ENCODE measurements around the gene MIPOL1. TPM values are rescaled to one million over a fixed set of nuclear protein-coding genes. Genes with fewer than 3 reads are reported as not detected.

MIPOL1 gene
- total and polyA plus RNA-seq, 2 of the 13 experiments (the other 11 are each of a cell fraction or from before 2014, with no cell fraction given): 8.6 to 34.2 TPM

DNA sequence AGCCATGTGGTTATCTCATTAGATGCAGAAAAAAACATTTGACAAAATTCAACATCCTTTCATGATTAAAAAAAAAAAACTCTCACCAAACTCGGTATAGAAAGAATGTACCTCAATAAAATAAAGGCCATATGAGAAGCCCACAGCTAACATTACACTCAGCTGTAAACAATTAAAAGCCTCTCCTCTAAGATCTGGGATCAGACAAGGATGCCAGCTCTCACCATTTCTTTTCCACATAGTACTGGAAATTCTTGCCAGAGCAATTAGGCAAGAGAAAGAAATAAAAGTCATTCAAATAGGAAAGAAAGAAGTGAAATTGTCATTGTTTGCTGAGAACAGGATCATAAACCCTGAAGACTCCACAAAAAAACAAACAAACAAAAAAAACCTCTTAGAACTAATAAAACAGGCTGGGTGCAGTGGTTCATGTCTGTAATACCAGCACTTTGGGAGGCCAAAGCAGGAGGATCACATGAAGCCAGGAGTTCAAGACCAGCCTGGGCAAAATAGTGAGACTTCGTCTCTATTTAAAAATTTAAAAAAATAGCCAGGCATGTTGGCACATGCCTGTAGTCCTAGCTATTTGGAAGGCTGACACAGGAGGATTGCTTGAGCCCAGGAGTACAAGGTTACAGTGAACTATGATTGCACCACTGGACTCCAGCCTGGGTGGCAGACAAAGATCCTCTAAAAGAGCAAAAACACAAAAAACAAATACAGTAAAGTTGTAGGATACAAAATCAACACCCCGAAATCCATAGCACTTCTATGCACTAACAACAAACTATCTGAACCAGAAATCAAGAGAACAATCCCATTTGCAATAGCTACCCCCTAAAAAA is 282.9 kb downstream of the MIPOL1 start (continued):
- TF ChIP-seq, protein P1, sequence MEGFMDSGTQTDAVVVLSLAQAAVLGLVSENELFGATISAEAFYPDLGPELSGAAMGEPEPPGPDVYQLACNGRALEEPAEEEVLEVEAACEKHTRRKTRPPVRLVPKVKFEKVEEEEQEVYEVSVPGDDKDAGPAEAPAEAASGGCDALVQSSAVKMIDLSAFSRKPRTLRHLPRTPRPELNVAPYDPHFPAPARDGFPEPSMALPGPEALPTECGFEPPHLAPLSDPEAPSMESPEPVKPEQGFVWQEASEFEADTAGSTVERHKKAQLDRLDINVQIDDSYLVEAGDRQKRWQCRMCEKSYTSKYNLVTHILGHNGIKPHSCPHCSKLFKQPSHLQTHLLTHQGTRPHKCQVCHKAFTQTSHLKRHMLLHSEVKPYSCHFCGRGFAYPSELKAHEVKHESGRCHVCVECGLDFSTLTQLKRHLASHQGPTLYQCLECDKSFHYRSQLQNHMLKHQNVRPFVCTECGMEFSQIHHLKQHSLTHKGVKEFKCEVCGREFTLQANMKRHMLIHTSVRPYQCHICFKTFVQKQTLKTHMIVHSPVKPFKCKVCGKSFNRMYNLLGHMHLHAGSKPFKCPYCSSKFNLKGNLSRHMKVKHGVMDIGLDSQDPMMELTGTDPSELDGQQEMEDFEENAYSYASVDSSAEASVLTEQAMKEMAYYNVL (CRISPR knock-in tag; IDR thresholded peaks at IDR 0.05; ENCODE audit: borderline replicate concordance): 0 out of 2 replicates have a peak, but pooled peaks have one; percentile 66
- no peak for TF ChIP-seq TAF1 (CRISPR knock-in tag; IDR thresholded peaks at IDR 0.05)
- TF ChIP-seq, protein P2, sequence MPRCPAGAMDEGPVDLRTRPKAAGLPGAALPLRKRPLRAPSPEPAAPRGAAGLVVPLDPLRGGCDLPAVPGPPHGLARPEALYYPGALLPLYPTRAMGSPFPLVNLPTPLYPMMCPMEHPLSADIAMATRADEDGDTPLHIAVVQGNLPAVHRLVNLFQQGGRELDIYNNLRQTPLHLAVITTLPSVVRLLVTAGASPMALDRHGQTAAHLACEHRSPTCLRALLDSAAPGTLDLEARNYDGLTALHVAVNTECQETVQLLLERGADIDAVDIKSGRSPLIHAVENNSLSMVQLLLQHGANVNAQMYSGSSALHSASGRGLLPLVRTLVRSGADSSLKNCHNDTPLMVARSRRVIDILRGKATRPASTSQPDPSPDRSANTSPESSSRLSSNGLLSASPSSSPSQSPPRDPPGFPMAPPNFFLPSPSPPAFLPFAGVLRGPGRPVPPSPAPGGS (CRISPR knock-in tag; IDR thresholded peaks at IDR 0.05): no peak
- TF ChIP-seq, protein P3, sequence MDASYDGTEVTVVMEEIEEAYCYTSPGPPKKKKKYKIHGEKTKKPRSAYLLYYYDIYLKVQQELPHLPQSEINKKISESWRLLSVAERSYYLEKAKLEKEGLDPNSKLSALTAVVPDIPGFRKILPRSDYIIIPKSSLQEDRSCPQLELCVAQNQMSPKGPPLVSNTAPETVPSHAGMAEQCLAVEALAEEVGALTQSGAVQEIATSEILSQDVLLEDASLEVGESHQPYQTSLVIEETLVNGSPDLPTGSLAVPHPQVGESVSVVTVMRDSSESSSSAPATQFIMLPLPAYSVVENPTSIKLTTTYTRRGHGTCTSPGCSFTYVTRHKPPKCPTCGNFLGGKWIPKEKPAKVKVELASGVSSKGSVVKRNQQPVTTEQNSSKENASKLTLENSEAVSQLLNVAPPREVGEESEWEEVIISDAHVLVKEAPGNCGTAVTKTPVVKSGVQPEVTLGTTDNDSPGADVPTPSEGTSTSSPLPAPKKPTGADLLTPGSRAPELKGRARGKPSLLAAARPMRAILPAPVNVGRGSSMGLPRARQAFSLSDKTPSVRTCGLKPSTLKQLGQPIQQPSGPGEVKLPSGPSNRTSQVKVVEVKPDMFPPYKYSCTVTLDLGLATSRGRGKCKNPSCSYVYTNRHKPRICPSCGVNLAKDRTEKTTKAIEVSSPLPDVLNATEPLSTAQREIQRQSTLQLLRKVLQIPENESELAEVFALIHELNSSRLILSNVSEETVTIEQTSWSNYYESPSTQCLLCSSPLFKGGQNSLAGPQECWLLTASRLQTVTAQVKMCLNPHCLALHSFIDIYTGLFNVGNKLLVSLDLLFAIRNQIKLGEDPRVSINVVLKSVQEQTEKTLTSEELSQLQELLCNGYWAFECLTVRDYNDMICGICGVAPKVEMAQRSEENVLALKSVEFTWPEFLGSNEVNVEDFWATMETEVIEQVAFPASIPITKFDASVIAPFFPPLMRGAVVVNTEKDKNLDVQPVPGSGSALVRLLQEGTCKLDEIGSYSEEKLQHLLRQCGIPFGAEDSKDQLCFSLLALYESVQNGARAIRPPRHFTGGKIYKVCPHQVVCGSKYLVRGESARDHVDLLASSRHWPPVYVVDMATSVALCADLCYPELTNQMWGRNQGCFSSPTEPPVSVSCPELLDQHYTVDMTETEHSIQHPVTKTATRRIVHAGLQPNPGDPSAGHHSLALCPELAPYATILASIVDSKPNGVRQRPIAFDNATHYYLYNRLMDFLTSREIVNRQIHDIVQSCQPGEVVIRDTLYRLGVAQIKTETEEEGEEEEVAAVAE (CRISPR knock-in tag; IDR thresholded peaks at IDR 0.05; ENCODE audit: borderline replicate concordance): no peak
- TF ChIP-seq DMAP1 (CRISPR knock-in tag; IDR thresholded peaks at IDR 0.05): peak; percentile 60; the same call in 1 of the 2 replicates
- TF ChIP-seq, protein P4, sequence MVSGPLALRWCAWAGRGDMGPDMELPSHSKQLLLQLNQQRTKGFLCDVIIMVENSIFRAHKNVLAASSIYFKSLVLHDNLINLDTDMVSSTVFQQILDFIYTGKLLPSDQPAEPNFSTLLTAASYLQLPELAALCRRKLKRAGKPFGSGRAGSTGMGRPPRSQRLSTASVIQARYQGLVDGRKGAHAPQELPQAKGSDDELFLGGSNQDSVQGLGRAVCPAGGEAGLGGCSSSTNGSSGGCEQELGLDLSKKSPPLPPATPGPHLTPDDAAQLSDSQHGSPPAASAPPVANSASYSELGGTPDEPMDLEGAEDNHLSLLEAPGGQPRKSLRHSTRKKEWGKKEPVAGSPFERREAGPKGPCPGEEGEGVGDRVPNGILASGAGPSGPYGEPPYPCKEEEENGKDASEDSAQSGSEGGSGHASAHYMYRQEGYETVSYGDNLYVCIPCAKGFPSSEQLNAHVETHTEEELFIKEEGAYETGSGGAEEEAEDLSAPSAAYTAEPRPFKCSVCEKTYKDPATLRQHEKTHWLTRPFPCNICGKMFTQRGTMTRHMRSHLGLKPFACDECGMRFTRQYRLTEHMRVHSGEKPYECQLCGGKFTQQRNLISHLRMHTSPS (CRISPR knock-in tag; IDR thresholded peaks at IDR 0.05; ENCODE audit: low read depth): peak; percentile 67; the same call in 1 of the 2 replicates
- TF ChIP-seq ZNF460 (CRISPR knock-in tag; IDR thresholded peaks at IDR 0.05; ENCODE audit: borderline replicate concordance): no peak
- peak; percentile 81 for TF ChIP-seq ZNF124 (CRISPR knock-in tag; IDR thresholded peaks at IDR 0.05)
- peak; percentile 27; the same call in 1 of the 2 replicates for TF ChIP-seq SMC3 (IDR thresholded peaks at IDR 0.05; ENCODE audit: low read length)
- peak; percentile 38; the same call in 1 of the 2 replicates for TF ChIP-seq ARNT2 (CRISPR knock-in tag; IDR thresholded peaks at IDR 0.05; ENCODE audit: low read depth)
- TF ChIP-seq POLR2AphosphoS2 (IDR thresholded peaks at IDR 0.05; ENCODE audit: low read depth, low read length): no peak
- no peak for TF ChIP-seq ATF1 (CRISPR knock-in tag; IDR thresholded peaks at IDR 0.05)
- TF ChIP-seq FOXP1 (IDR thresholded peaks at IDR 0.05): no peak
- TF ChIP-seq FOXP1 (CRISPR knock-in tag; IDR thresholded peaks at IDR 0.05): peak; percentile 61
- no peak; the same call in 1 of the 2 replicates for TF ChIP-seq NFYC (CRISPR knock-in tag; IDR thresholded peaks at IDR 0.05)
